GM20000 (cell line): ENCODE data around the gene GLT6D1.

ENCODE experiments used
- DNase-seq: peaks from one replicate; pipeline ENCODE4 v3.0.0; 2012; ENCODE audit warnings: low spot score
- CTCF ChIP-seq: IDR thresholded peaks from 2 replicates; pipeline ENCODE4 v1.5.1; 2012; ENCODE audit warnings: mild to moderate bottlenecking, control low read depth; ENCODE audit errors: extremely low read depth, missing control alignments

Gene GLT6D1

DNA sequence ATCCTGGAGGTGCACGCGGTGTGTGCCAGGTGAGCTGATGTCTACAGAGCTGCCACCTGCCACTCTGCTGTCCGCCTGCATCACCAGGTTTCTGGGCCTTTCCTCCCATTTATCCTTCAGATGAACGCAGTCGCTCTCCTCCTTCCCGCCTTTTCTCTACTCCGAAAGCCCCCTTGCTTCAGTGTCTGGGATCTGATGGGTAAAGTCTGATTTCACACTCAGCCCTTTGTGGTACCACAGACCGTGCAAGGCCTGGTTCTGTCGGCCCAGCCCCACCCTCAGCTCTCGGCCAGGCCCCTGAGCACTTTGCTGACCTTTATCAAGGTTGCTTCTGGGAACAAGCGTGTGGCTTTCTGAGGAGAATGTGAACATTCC is 32.5 kb downstream of the GLT6D1 start:
- DNase-seq, result no peak
- TF ChIP-seq CTCF, result no peak

DNA sequence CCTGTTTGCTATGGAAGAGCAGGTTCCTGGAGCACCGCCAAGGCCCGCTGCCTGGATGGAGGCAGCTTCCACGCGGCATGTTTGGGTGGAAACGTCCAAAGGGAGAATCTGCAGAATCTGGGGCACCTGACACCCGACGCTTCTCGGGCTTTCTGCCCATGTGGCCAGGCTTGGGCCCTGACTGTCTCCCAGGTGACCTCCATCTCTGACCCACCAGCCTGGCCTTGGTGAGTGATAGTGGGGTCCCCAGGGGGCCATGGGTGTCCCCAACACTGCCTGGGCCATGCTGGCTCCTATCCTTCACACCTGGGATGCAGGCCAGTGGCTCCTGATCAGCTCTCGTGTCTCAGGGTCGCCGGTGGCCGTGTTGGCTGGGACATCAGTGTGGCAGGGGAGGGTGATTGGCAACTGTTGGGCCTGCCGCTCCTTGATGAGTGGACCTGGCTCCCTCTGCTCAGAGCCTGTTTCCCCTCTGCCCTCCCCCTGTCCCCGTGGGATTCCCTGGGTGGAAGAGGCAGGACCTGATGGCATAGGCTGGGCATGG is 34.0 kb downstream of the GLT6D1 start:
- TF ChIP-seq CTCF, result no peak
- no peak for DNase-seq

GRCh38 chr9:135604437-135605237 is 34.7 kb downstream of the GLT6D1 start:
- no peak for TF ChIP-seq CTCF
- no peak for DNase-seq

- peak; percentile 74 for DNase-seq
- peak; percentile 80 for TF ChIP-seq CTCF
These were observed 36.4 kb downstream of the GLT6D1 start for GRCh38 chr9:135602789-135603481.

DNA sequence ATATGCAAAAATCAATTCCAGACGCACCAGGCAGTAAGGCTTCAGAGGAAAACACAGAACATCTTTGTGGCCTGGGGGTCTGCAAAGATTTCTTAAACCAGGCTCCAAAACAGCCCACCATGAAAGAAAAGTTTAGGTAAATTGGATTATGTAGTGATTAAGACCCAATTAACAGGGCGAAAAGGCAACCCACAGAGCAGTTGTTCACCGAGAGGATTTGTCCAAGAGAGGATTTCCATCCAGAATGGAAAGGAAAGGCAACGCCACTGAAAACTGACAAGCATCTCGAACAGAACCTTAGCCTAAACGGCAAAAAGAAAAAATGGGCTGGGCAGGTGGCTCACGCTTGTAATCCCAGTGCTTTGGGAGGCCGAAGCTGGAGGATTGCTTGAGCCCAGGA is 37.4 kb downstream of the GLT6D1 start:
- TF ChIP-seq CTCF, result no peak
- no peak for DNase-seq

DNA sequence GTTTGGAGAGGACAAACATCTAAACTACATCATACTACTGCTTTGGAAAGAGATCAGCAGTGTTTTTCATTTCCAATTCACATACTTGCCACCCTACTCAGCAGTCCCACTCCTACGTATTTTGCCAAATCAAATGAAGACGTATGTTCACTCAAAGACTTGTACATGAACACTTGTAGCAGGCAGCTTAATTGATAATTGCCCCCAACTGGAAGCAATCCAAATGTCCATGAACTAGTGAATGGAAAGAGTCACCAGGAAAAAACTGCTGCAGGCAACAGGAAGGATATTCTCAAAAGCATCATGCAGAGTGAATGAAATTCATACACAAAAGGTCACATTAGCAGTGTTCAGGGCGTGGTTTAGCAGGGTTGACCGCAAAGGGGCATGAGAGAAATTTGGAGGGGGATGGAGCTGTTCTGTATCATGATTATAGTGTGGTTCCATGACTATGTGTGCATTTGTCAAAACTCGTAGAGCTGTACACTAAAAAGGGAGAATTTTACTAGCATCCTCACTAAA is 39.0 kb downstream of the GLT6D1 start:
- no peak for TF ChIP-seq CTCF
- no peak for DNase-seq

DNA sequence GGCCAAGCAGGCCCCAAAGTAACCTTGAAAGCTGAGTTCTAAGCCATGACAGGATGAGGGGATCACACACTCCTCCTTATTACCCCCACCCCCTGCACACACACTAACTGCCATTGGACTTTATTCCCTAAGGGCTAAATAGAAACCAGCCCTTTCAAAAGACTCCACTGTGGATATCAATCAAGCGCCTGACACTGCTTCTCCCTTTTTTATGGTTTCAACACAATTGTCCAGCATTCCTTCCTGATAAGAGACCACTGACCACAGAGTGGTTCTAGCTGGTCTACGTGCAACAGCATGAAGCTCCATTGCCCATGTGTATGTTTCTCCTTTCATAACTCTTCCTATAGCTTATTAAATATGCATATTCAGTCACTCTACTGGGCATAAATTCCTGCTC is 43.1 kb downstream of the GLT6D1 start:
- DNase-seq, result no peak
- TF ChIP-seq CTCF, result no peak
